Activated CD4-positive, CD25-positive, alpha-beta regulatory T cell (primary cell): ENCODE results near the gene NEDD9.

Experiments
- DNase-seq, 4 experiments: peaks; one replicate each; lab custom pipeline; 2025; lab: John Stamatoyannopoulos, UW

NEDD9 gene

DNA sequence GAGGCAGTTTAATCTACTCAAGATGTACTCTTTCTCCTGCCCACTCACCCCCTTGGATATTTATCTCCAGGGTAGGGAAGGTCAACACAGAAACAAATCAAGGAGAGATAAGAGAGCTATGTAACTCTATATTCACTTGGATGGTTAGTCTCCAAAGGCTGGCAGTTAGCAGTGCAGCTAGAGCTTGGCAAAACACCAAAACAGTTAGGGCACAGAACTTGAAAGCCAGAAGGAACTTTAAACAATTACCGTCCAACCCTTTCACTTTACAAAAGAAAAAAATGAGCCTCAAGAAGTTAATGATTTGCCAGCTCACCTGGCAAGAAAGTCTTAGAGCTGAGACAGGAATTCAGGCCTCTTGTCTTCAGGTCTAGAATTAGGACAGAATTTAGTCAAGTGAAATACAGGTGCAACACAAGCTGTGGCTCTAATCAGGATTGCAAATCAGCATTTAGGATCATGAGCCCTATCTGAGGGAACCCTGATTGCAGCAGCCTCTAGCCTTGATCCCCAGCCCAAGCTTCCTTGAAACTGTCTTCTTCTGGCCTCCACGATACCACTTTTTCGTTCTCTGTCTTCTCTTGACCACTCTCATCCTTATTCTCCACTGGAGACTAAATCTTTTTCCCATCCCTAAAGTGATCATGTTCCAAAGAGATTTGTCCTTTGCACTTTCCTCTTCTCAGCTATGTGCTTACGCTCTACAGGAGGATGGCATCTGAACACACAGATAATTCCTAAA, 14.9 kb downstream of the NEDD9 start:
- no peak for DNase-seq

DNA sequence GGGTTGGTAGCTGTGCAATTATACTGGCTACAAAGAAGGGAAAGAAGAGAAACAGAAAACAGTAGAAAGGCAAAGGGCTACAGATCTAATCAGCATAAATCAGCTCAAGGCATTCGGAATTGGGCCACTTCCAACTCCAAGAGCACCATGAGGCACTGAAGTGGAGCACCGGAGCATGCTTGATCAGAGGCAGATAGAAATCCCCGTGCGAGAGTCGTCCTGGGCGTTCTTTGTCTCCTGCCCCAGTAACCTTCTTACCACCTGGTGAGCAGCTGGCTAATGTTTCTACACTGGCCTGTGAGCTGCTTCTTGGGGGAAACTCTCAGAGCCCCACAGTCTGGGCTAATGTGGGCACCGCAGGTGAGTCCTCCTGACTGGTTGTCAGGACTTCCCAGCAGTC, 16.7 kb downstream of the NEDD9 start:
- DNase-seq, result no peak

DNA sequence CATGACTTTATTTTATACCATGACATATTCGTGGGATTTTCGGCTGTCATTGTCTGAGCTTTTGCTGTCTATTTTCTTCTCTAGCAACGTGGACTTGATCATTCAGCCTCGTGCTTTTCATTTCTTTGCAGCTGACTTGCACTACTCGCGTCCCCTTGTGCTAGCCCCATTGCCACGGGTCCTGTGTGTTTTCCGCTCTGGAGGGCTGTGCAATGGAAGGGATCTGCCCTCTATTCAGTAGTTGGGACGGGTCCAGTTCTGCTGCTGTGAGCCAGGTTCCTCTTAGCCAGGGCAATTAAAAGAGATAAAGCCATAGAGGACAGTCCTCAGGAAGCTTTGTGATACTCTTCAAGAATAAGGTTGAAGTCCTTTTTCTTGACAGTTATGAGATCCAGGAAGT, 17.6 kb downstream of the NEDD9 start:
- no peak for DNase-seq

DNA sequence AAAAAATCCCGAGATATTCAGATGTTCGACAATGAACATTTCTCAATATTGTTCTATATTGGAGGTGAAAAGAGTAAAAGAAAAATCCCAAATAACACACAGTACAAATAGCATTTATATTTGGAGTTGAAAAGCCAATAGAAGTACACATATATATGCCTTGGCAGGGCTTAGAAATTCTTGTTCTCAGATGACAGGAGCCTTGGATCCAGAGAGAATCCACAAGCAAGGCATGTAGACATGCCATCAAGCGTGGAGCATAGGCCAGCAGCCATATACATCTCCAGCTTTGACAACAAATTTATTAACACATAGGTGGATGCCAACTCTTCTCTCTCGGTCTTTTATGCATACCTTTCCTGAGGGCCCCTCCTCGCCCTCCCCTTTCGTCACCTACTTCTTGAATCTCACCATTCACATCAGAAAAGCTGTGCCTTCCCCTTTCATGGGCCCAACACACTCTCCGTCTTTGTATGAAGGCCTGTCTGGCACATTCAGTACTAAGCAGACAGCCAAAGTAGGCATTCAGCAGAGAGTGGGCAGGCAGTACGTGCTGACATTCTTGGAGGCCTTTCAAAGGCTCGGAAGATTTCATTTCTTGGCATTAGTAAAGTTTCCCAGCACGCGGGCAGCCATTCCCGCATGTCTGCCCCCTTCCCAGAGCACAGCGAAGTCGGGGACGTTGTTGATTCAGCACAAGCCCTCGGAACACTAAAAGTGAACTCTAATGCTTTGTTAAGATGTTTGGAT, 18.2 kb downstream of the NEDD9 start:
- no peak for DNase-seq

DNA sequence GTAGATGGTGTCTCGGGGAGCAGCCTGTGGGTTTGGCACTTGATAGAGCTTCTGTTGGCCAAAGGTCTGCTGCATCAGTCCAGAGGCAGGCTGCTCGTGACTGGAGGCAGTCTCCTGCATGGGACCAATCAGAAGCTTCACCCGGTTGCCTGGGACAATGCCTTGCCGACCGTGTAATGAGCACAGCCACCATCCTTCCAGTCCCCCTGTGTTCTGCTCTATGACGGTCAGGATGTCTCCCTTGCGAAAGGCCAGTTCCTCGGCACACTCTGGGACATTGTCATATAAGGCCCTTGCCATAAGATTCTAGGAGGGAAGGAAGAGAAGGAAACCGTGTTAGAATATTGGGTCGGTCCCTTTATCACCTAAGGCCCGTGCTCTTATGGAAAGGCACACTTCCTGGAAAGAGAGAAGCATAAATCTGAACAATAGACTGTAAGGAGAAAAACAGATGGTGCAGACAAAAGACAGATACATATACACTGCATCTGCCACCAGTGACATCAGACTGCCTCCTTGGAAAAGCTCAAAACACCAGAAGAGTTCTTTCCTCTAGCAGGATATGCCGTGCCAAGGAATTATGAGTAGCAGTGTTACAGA, 18.9 kb downstream of the NEDD9 start:
- DNase-seq, result no peak

DNA sequence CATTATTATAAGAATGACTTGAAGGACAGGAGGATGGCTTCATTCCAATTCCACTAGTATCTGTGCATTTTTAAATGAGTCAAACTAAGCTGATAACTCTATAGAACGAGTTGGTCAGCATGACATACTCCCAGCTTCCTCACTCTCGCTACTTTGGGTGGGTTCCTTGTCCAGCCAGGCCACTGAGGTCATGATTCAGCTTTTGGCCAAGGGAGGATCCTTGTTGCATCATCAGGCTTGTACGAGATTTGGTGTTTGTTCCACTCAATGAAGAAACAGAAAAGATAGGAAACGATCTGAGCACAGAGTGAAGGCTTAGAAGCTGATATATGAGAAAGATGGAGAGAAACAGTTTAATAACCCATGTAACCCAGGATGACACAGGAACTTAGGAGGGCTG, 19.8 kb downstream of the NEDD9 start:
- DNase-seq, result no peak

DNA sequence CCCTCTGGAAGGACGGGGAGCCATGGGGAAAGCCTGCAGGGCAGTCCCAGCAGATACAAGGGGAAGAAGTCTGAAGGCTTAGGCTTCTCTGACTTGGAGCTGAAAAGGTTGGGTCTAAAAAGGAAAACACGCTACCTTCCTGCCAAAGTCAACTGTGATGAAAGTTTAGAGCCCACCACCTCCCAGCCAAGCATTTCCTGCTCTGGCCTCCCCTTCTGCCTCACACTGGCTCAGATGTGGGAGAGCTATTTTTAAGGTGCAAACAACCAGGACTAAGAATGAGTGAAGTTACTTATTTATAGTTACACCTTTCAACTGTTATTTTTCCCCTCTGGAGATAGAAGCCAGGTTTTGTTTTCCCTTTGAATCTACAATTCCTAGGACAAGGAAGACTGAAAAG, 21.2 kb downstream of the NEDD9 start:
- no peak for DNase-seq

DNA sequence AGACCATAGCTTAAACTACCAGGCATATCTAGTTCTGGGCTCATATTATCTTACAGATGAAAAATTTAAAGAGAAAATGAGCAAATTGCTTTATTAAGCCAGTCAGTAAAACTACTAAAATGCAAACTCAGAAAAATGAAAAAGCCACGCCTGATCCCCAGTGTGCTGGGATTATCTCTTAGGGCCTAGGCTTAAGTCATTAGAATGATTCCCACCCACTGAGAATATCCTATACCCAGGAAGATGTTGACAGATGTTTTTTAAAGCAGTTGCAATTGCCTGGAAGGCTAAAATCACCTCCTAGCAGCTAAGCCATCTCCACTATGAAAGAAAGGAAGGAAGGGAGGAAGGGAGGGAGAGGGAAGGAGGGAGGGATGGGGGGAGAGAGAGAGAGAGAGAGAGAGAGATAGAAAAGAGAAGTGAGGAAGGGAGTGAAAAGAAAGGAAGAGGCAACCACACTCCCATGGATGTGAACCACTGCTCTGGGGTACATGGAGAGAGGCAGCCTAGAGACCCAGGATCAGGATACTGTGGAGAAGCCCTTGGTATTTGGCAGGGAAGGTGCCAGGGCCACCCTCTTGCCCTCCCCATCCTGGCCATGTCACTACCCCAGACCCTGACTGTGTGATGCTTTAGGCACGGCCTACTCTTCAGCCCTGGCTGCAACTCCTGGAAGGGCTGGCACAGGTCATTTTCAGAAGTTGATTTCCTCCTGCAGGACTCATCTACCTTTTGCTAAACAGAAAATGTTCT, 21.9 kb downstream of the NEDD9 start:
- no peak for DNase-seq

DNA sequence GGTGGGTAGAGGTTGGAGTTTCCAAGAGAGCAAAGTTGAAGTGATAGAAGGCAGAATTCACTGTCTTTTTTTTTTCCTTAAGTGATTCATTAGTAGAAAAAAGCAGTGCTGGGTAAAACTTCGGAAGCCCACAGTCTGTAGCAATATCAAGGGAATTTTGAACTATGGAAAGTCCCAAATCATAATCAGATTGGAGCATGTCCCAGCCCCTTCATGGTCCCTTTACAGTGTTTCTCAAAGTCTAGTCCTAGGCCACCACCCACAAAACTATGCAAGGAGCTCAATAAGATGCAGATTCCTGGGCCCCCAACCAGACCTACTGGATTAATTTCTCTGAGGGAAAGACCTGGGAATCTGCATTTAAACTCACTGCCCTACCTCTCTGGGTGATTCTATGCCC, 22.6 kb downstream of the NEDD9 start:
- no peak for DNase-seq

DNA sequence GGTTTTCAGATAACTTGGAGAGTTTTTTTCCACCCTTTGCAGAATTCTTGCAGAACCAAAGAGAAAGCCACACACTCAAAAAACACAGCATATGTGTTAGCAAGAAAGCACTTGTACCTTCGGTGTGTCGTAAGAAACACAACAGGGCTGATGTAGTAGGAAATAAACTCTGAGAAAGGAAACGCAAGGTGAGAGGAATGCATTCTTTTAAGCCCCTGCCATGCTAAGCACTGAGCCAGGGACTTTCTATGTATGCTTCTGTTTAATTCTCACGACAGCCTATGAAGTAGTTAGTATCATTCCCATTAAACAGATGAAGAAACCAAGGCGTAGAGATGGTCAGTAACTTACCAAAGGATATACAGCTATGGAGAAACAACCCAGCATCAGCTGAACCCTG, 23.1 kb downstream of the NEDD9 start:
- DNase-seq, result no peak

DNA sequence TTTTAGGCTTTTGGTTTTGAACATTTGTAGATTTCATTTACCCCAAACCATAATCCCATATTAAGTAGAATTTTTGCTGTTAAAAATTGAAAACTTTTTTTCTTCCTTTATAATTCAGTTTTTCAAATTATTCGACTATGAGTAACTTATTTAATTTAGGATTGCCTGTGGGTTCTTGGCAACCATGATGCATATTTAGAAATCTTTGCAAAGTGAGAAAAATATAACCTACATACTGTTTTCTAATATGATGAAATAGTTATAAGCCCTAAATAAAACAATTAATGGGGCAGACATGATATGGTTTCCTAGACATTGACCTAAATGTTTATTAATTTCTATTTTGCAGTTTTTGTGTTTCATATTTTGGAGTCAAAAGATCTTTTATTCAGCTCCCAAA, 23.6 kb downstream of the NEDD9 start:
- no peak for DNase-seq

DNA sequence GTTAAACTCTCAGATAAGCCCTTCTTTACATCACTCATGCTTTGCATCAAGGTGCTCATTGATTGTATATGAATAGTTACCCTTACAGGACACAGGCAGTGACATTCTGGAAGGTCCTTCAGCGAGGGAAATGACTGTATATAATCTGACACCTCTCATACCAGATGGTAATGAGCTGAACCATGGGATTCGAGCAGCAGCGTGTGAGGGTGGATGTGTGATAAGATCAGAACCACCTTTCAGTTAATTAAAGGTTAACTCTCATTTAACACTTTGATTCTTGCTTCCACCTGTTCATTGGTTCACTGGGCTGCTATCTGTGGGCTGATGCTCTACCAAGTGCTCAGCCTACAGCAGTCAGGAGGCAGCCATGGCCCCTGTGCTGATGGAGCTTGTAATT, 24.2 kb downstream of the NEDD9 start:
- DNase-seq, result no peak

DNA sequence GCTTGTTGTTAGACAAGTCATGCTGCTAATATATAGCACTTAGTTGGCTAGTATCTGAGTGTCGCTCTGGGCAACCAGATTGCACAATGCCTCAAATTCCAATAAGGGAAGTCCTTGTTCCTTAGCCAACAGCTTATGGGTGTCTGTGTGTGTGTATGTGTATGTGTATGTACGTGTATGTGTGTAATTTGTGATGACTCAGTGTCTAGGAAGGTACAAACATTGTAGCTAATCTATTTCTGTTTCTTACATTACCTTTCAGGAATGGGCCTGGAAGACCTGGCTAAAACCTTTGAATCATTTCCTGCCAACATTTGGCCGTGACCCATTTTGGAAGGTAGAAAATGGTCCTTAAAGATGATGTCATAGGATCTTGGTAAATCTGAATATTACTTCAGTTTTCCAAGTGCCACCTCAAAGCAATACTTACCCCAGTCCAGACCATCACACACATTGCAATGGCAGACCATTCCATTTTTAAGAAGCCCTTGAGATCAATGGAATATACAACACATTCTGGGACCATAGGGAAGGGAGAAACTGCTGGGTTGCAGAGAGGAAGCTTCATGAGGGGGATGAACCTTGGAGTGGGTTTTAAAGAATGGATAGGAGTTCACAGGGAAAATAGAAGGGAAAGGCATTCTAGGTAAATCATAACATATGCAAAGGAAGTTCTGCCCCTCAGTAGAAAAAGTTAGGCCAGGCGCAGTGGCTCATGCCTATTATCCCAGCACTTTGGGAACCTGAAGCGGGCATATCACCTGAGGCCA, 25.1 kb downstream of the NEDD9 start:
- DNase-seq, result no peak

DNA sequence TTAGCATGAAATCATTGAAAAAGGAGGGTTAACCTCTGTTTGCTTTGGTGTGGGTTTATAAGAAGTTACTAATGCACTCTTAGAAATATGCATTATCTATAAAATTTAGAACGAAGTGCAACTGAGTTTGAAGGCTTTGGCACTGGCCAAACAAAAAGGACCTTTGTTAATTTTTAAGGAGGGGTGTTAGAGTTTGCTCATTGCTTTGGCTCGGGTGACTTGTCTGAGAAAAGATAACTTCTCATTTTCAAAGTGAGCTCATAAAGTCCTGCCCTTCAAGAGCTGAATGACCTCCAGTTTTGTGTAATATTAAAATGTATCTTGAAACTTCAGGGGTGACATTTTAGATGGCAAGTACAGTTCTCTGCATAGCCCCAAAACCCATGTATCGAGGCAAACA, 25.9 kb downstream of the NEDD9 start:
- DNase-seq, result no peak

DNA sequence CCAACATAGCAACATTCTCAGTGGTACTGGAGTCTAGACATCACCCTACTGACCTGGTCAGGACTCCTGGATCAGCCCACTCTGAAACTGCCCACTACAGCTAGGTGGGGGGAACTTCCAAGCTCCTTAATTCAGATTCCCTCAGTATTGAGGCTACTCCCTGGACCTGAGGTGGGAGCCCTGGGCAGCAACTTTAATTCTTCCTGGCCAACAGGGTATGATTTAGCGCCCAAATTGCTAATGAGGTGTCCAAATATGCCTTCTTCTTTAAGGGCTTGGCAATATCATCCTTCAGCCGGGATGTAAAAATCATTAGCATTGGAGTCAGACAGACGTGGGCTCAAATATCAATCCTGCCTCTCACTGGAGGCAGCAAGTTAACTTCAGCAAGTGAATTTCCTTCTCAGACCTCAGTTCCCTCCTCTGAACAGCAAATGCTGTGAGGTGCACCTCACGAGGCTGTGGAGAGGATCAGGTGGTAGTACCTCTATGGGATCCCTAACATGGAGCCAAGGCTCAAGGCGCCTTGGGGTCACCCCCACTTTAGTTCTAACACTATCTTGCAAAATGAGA, 27.6 kb downstream of the NEDD9 start:
- DNase-seq, result no peak

DNA sequence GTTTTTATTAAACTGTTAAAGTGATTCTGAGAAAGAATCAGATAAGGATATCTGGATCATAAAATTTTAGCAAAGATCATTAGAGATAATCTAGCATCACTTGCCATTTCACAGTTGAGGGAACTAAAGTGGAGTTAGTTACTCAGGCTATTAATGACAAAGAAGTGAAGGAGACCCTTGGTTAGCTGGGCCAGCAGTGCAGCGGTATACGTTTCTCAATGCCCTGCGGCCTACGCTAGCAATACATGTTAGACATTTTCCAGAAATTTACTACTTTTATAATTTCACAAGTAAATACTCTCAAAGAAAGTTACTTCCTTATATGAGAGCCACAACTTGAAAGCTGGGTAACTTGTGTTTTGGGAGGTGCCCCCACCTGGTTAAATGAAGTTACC, 28.5 kb downstream of the NEDD9 start:
- no peak for DNase-seq

DNA sequence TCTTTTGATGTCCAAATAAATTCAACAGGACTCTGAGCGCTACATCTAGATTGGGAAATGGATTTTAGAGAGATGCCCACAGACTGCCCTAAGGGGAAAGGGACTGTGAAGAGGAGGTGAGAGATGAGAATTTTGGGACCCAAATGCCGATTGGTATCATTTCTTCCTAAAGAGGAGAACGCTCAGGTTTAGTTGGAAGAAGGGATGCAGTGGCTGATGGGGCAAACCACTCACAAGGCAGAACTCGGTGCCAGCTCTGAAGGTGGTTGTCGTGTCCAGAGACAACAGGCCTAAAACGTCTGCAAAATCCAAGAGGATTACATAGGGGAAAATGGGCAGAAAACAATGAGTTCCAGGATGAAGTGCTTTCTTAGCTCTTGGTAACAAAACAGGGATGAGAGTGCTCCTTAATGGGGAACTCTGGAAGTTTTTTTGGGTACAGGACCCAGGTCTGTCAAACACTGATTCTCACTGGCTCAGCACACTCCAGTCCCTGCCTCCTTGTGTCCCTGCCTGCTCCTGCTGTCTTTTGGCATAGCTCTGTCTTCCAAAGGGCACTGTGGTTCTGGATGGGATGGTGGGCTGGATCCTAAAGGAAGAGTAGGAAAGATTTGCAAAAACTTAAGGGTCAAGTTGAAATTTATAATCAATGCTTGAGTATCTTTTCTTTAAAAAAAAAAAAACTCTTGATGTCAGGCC, 29.0 kb downstream of the NEDD9 start:
- DNase-seq, result no peak

DNA sequence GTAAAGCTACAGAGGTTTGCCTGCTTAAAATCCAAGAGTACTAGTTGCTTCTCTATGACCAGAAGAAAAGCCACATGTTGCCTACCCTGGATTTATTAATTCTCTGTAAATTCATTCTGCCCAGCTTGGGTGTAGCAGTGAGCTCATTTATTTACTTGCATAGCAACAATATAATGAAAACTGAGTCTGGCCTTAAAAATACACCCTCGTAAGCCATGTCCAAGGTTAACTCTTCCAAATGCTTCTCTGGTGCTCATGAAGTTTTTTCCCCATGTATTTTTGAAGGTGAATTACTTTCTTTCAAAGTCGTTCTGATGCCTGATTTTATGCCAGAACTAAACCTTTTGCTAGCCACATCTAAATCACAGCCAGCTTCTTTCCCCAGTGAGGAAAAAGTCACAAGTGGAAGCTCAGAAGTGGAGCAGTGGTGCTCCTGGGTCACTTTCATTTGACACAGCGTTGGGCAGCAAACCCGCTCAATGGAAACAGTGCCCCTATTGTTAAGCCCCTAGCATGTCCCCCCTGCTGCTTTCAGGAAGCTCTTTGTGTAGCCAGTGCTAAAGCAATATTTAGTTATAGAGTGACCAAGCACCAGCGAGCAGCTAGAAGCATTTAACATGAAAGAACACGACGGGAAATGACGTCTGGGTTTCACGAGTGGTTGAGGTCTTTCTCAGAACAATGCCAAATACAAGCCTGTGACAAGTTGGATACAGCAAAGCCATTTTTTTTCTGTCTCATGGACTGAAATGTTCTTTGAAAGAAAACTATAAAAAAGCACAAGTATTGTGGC, 29.8 kb downstream of the NEDD9 start:
- DNase-seq, result no peak

DNA sequence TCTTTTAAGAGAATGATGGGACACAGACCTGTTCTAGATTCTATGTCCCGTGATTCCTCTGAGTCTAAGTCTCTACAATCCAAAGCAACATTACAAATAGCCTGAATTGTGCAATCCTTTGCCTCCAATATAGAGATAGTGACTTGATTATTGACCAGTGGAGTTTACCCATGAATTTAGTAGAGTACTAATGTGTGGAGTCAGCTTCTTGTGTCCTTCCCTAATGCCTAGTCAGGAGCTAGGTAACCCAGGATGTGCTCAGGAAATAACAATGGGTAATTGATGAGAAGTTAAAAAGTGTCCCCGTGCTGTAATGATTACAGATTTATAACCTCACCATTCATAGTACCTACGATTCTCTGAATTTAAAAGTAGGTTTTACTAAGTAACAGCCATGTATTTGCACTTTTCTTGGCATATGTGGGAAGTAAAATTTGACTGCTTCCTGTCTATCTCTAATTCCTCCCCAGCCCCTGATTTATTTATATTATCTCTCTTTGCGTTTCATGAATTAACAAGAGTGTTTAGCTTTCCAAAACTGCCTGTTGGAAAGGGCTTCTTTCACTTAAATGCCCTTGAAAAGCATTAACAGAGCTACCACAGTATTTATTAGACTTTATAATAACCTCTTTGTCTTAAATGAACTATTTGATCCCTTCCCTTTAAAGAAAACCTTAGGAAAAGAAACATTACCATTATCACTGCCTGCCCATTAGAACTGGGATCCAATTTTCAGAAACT, 30.5 kb downstream of the NEDD9 start:
- DNase-seq, result no peak
